Measurements from ENCODE around the gene RNF125. TPM values are rescaled to one million over a fixed set of nuclear protein-coding genes. Genes with fewer than 3 reads are reported as not detected.

Gene RNF125
- total and polyA plus RNA-seq, 4 donors = 1.6 to 5.7 (median 3.6) TPM

DNA sequence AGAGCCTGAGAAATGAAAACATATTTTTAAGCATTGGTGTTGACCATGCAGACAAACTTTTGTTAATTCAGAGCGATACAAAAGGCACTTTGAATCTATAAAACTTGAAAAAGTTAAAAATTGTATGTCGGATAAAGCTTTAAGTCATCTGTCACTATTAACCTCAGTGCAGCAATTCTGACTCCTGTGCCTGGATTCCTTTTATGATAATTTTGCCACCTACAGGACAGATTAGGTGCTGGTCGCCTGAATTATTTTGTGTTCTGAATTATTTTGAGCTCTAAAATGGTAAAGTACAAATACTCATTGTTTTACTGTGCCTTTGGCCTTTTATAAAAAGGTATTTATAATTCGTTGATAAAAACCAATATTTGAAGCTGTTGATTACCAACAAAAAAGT is 53.7 kb downstream of the RNF125 start:
- Histone ChIP-seq H3K9ac (ENCODE audit: low read depth in 1 of 2, low read length in 2 of 2) (no peak overlapping the region), H3K36me3 (ENCODE audit: control insufficient read depth in 4 of 4, insufficient read depth in 3 of 4, low read depth in 1 of 4, low read length in 3 of 4) (peaks cover 0 to 3% (median 0%) of the 10 kb centered on the region in 4 donors), H3K4me3 (ENCODE audit: low read depth in 1 of 3, low read length in 3 of 3) (no peak overlapping the region), H3K27me3 (ENCODE audit: control insufficient read depth in 4 of 4, insufficient read depth in 4 of 4, low read length in 3 of 4) (no peaks in the 10 kb centered on the region), H3K9me3 (ENCODE audit: control insufficient read depth in 4 of 4, low read length in 3 of 4) (no peaks in the 10 kb centered on the region), H3K27ac (ENCODE audit: low read depth in 1 of 2, low read length in 2 of 2) (no peak overlapping the region), H3K4me1 (ENCODE audit: control insufficient read depth in 4 of 4, insufficient read depth in 4 of 4, low read length in 3 of 4) (peaks cover 0 to 3% (median 0%) of the 10 kb centered on the region in 4 donors)
- TF ChIP-seq SP1 (IDR thresholded peaks at IDR 0.05) = no peak
- no peak for TF ChIP-seq HNF4G (IDR thresholded peaks at IDR 0.05)
- TF ChIP-seq, protein P1, sequence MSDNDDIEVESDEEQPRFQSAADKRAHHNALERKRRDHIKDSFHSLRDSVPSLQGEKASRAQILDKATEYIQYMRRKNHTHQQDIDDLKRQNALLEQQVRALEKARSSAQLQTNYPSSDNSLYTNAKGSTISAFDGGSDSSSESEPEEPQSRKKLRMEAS (IDR thresholded peaks at IDR 0.05) = no peak
- no peak for TF ChIP-seq TAF1 (conservative IDR thresholded peaks at IDR 0.05)
- TF ChIP-seq, protein P2, sequence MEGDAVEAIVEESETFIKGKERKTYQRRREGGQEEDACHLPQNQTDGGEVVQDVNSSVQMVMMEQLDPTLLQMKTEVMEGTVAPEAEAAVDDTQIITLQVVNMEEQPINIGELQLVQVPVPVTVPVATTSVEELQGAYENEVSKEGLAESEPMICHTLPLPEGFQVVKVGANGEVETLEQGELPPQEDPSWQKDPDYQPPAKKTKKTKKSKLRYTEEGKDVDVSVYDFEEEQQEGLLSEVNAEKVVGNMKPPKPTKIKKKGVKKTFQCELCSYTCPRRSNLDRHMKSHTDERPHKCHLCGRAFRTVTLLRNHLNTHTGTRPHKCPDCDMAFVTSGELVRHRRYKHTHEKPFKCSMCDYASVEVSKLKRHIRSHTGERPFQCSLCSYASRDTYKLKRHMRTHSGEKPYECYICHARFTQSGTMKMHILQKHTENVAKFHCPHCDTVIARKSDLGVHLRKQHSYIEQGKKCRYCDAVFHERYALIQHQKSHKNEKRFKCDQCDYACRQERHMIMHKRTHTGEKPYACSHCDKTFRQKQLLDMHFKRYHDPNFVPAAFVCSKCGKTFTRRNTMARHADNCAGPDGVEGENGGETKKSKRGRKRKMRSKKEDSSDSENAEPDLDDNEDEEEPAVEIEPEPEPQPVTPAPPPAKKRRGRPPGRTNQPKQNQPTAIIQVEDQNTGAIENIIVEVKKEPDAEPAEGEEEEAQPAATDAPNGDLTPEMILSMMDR (IDR thresholded peaks at IDR 0.05; ENCODE audit: low read depth, low read length, missing input control) = peak; percentile 54
- TF ChIP-seq RXRA (IDR thresholded peaks at IDR 0.05) = no peak
- no peak for TF ChIP-seq GABPA (IDR thresholded peaks at IDR 0.05 in 1 of 2, conservative IDR thresholded peaks at IDR 0.05 in 1 of 2)
- no peak for TF ChIP-seq EGR1 (IDR thresholded peaks at IDR 0.05; ENCODE audit: low read depth in 2 of 2)
- peak; percentile 73 to 74 for TF ChIP-seq RAD21 (IDR thresholded peaks at IDR 0.05)
- 64% methylated on average over 4 of the region's 4 CpGs for WGBS
- no peak for DNase-seq (ENCODE audit: low spot score)

DNA sequence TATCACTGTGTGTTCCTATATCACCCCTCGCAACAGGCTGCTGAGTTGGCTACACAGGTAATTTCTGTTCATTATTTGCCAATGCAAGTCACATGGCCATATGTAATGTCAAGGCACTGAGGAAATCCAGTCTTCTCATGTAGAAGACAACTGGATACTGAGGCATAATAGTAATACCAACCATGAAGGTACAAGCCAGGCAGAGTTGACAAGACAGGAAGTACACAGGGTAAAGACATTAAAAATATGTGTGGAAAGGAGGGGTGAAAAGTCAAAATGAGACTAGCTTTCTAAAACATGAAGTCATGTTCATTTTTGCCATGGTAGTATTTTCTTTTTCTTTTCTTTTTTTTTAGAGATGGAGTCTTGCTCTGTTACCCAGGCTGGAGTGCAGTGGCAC is 55.6 kb downstream of the RNF125 start:
- DNase-seq (ENCODE audit: low spot score) = no peak
- WGBS = 95% methylated on average over 1 of the region's 1 CpG
- H3K36me3 ChIP-seq (ENCODE audit: control insufficient read depth in 4 of 4, insufficient read depth in 3 of 4, low read depth in 1 of 4, low read length in 3 of 4) = peaks cover 0 to 3% (median 0%) of the 10 kb centered on the region in 4 donors
- no peak overlapping the region for H3K27ac ChIP-seq (ENCODE audit: low read depth in 1 of 2, low read length in 2 of 2)
- no peaks in the 10 kb centered on the region for H3K4me1 ChIP-seq (ENCODE audit: control insufficient read depth in 4 of 4, insufficient read depth in 4 of 4, low read length in 3 of 4)
- H3K27me3 ChIP-seq (ENCODE audit: control insufficient read depth in 4 of 4, insufficient read depth in 4 of 4, low read length in 3 of 4) = no peaks in the 10 kb centered on the region
- H3K9me3 ChIP-seq (ENCODE audit: control insufficient read depth in 4 of 4, low read length in 3 of 4) = no peaks in the 10 kb centered on the region
- no peak overlapping the region for H3K4me3 ChIP-seq (ENCODE audit: low read depth in 1 of 3, low read length in 3 of 3)
- TF ChIP-seq, protein P1 (IDR thresholded peaks at IDR 0.05) = no peak
- H3K9ac ChIP-seq (ENCODE audit: low read depth in 1 of 2, low read length in 2 of 2) = no peak overlapping the region

DNA sequence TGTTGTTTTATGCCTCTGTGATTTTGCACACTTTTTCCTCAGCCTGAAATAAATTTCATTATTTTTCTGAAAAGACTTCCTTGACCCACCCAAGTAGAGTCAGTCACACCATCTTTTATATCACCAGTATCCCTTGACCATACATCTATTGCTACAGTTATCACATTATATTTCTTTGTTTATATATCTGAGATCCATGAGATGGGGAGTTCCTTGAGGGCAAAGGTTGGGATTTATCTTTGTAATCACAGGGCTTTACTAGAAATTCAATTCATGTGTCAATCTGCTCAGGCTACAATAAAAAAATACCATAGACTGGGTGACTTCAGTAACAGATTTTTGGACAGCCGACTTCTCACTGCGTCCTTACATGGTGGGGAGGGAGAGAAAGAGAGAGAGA is 60.2 kb downstream of the RNF125 start:
- H3K4me3 ChIP-seq (ENCODE audit: low read depth in 1 of 3, low read length in 3 of 3) = no peak overlapping the region
- no peaks in the 10 kb centered on the region for H3K27me3 ChIP-seq (ENCODE audit: control insufficient read depth in 4 of 4, insufficient read depth in 4 of 4, low read length in 3 of 4)
- WGBS = 95% methylated on average over 2 of the region's 2 CpGs
- no peaks in the 10 kb centered on the region for H3K9me3 ChIP-seq (ENCODE audit: control insufficient read depth in 4 of 4, low read length in 3 of 4)
- H3K36me3 ChIP-seq (ENCODE audit: control insufficient read depth in 4 of 4, insufficient read depth in 3 of 4, low read depth in 1 of 4, low read length in 3 of 4) = no peaks in the 10 kb centered on the region
- TF ChIP-seq, protein P1 (IDR thresholded peaks at IDR 0.05) = no peak
- no peak for TF ChIP-seq HNF4G (IDR thresholded peaks at IDR 0.05)
- no peak for TF ChIP-seq TAF1 (conservative IDR thresholded peaks at IDR 0.05)
- no peak for TF ChIP-seq EGR1 (IDR thresholded peaks at IDR 0.05; ENCODE audit: low read depth in 2 of 2)
- TF ChIP-seq, protein P3, sequence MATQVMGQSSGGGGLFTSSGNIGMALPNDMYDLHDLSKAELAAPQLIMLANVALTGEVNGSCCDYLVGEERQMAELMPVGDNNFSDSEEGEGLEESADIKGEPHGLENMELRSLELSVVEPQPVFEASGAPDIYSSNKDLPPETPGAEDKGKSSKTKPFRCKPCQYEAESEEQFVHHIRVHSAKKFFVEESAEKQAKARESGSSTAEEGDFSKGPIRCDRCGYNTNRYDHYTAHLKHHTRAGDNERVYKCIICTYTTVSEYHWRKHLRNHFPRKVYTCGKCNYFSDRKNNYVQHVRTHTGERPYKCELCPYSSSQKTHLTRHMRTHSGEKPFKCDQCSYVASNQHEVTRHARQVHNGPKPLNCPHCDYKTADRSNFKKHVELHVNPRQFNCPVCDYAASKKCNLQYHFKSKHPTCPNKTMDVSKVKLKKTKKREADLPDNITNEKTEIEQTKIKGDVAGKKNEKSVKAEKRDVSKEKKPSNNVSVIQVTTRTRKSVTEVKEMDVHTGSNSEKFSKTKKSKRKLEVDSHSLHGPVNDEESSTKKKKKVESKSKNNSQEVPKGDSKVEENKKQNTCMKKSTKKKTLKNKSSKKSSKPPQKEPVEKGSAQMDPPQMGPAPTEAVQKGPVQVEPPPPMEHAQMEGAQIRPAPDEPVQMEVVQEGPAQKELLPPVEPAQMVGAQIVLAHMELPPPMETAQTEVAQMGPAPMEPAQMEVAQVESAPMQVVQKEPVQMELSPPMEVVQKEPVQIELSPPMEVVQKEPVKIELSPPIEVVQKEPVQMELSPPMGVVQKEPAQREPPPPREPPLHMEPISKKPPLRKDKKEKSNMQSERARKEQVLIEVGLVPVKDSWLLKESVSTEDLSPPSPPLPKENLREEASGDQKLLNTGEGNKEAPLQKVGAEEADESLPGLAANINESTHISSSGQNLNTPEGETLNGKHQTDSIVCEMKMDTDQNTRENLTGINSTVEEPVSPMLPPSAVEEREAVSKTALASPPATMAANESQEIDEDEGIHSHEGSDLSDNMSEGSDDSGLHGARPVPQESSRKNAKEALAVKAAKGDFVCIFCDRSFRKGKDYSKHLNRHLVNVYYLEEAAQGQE (IDR thresholded peaks at IDR 0.05) = no peak
- TF ChIP-seq, protein P4, sequence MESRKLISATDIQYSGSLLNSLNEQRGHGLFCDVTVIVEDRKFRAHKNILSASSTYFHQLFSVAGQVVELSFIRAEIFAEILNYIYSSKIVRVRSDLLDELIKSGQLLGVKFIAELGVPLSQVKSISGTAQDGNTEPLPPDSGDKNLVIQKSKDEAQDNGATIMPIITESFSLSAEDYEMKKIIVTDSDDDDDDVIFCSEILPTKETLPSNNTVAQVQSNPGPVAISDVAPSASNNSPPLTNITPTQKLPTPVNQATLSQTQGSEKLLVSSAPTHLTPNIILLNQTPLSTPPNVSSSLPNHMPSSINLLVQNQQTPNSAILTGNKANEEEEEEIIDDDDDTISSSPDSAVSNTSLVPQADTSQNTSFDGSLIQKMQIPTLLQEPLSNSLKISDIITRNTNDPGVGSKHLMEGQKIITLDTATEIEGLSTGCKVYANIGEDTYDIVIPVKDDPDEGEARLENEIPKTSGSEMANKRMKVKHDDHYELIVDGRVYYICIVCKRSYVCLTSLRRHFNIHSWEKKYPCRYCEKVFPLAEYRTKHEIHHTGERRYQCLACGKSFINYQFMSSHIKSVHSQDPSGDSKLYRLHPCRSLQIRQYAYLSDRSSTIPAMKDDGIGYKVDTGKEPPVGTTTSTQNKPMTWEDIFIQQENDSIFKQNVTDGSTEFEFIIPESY (IDR thresholded peaks at IDR 0.05) = no peak
- no peak for TF ChIP-seq FOXA2 (IDR thresholded peaks at IDR 0.05)
- TF ChIP-seq JUND (IDR thresholded peaks at IDR 0.05) = no peak
- no peak for TF ChIP-seq YY1 (IDR thresholded peaks at IDR 0.05)
- no peak for TF ChIP-seq HNF4A (conservative IDR thresholded peaks at IDR 0.05)
- H3K9ac ChIP-seq (ENCODE audit: low read depth in 1 of 2, low read length in 2 of 2) = no peak overlapping the region
- no peaks in the 10 kb centered on the region for H3K4me1 ChIP-seq (ENCODE audit: control insufficient read depth in 4 of 4, insufficient read depth in 4 of 4, low read length in 3 of 4)
- DNase-seq (ENCODE audit: low spot score) = no peak
- no peak overlapping the region for H3K27ac ChIP-seq (ENCODE audit: low read depth in 1 of 2, low read length in 2 of 2)
